Osteocyte (in vitro differentiated cells): Measurements from ENCODE around the gene CDK5R2. TPM values are rescaled to one million over a fixed set of nuclear protein-coding genes. Genes with fewer than 3 reads are reported as not detected.
A peak's percentile ranks its signal among the peaks of the same experiment; 100 is the strongest.

Source experiments
- DNase-seq: peaks from one replicate; pipeline ENCODE4 v3.0.0; 2021; ENCODE audit warnings: mixed read lengths; ENCODE audit not compliant: unreplicated experiment; ENCODE audit errors: extremely low spot score
- H3K27ac Mint-ChIP-seq: one replicate; pipeline ENCODE4 v1.8.0; 2021; ENCODE audit warnings: mild to moderate bottlenecking, mixed read lengths; ENCODE audit not compliant: unreplicated experiment
- H3K27me3 Mint-ChIP-seq: one replicate; pipeline ENCODE4 v1.8.0; 2021; ENCODE audit warnings: mixed read lengths; ENCODE audit not compliant: unreplicated experiment
- H3K36me3 Mint-ChIP-seq: one replicate; pipeline ENCODE4 v1.8.0; 2021; ENCODE audit warnings: mixed read lengths; ENCODE audit not compliant: unreplicated experiment
- H3K4me1 Mint-ChIP-seq: one replicate; pipeline ENCODE4 v1.8.0; 2021; ENCODE audit warnings: mixed read lengths; ENCODE audit not compliant: unreplicated experiment
- H3K4me3 Mint-ChIP-seq: one replicate; pipeline ENCODE4 v1.8.0; 2021; ENCODE audit warnings: mild to moderate bottlenecking, moderate library complexity, mixed read lengths; ENCODE audit not compliant: unreplicated experiment
- H3K9me3 Mint-ChIP-seq: one replicate; pipeline ENCODE4 v1.8.0; 2021; ENCODE audit warnings: mixed read lengths; ENCODE audit not compliant: unreplicated experiment
- CTCF ChIP-seq: fragments of 200-600 bp; sonication (generic); IDR thresholded peaks from 2 replicates; pipeline ENCODE4 v1.5.0; 2021; ENCODE audit warnings: antibody characterized with exemption, mild to moderate bottlenecking, moderate library complexity
- total RNA-seq: library from RNA; stranded (reverse); gene quantifications from 2 replicates; pipeline ENCODE4 v1.2.1, GENCODE V29; 2021

Gene CDK5R2
- total RNA-seq, 1 donor from 2014 or later = not detected

GRCh38 chr2:219000569-219000960 lies 41.1 kb downstream of the CDK5R2 start:
- Mint-ChIP-seq H3K27me3 (peaks cover 63% of the 10 kb centered on the region), H3K4me3 (no peak overlapping the region), H3K9me3 (no peaks in the 10 kb centered on the region), H3K36me3 (no peaks in the 10 kb centered on the region), H3K4me1 (peaks cover 8% of the 10 kb centered on the region), H3K27ac (no peak overlapping the region)
- DNase-seq = no peak
- no peak for TF ChIP-seq CTCF

GRCh38 chr2:219001100-219001576 lies 41.7 kb downstream of the CDK5R2 start:
- no peak overlapping the region for H3K4me3 Mint-ChIP-seq
- peaks cover 60% of the 10 kb centered on the region for H3K27me3 Mint-ChIP-seq
- no peak overlapping the region for H3K27ac Mint-ChIP-seq

GRCh38 chr2:219001577-219002394 lies 42.3 kb downstream of the CDK5R2 start:
- Mint-ChIP-seq H3K27me3 (peaks cover 59% of the 10 kb centered on the region), H3K9me3 (no peaks in the 10 kb centered on the region), H3K4me3 (no peak overlapping the region), H3K36me3 (no peaks in the 10 kb centered on the region), H3K4me1 (peaks cover 8% of the 10 kb centered on the region), H3K27ac (no peak overlapping the region)
- no peak for TF ChIP-seq CTCF
- DNase-seq = no peak

More at GRCh38 chr2:219001100-219001576, 41.7 kb downstream of the CDK5R2 start:
- Mint-ChIP-seq H3K4me1 (peaks cover 8% of the 10 kb centered on the region), H3K9me3 (no peaks in the 10 kb centered on the region), H3K36me3 (no peaks in the 10 kb centered on the region)
- no peak for TF ChIP-seq CTCF
- DNase-seq = no peak

GRCh38 chr2:219002395-219003266 lies 43.2 kb downstream of the CDK5R2 start:
- Mint-ChIP-seq H3K4me3 (peak overlapping the region; percentile 32), H3K27ac (no peak overlapping the region), H3K36me3 (no peaks in the 10 kb centered on the region), H3K4me1 (peaks cover 4% of the 10 kb centered on the region), H3K27me3 (peaks cover 58% of the 10 kb centered on the region), H3K9me3 (no peaks in the 10 kb centered on the region)
- DNase-seq = no peak
- TF ChIP-seq CTCF = peak; percentile 56

GRCh38 chr2:219003267-219003634 lies 43.8 kb downstream of the CDK5R2 start:
- Mint-ChIP-seq H3K4me3 (no peak overlapping the region), H3K9me3 (no peaks in the 10 kb centered on the region), H3K36me3 (no peaks in the 10 kb centered on the region), H3K27ac (no peak overlapping the region), H3K4me1 (peaks cover 4% of the 10 kb centered on the region), H3K27me3 (peaks cover 59% of the 10 kb centered on the region)
- no peak for TF ChIP-seq CTCF
- no peak for DNase-seq
